Kidney capillary endothelial cell (primary cell): ENCODE data around the gene GJB2.

Source experiments
- DNase-seq: peaks from one replicate; pipeline ENCODE4 v3.0.0-alpha.2; 2018; ENCODE audit warnings: low spot score

GJB2 gene

GRCh38 chr13:20192836-20193161 lies at the start of gene GJB2:
GJB2 (minus strand) TSS chr13:20192938; CDS start chr13:20189581, 3,357 bp downstream.
- DNase-seq: no peak

- DNase-seq: no peak
Observed at GRCh38 chr13:20241593-20241992, 48.9 kb upstream of the GJB2 start.

GRCh38 chr13:20239748-20240147 lies 47.0 kb upstream of the GJB2 start:
- DNase-seq: no peak

- DNase-seq: no peak
Observed at GRCh38 chr13:20232556-20233277, 40.0 kb upstream of the GJB2 start.

GRCh38 chr13:20231839-20232555 lies 39.3 kb upstream of the GJB2 start, which contains the start of gene GJB6:
GJB6 (minus strand) TSS chr13:20232319; CDS start chr13:20223480, 8,839 bp downstream.
- no peak for DNase-seq

GRCh38 chr13:20230913-20231838 lies 38.4 kb upstream of the GJB2 start:
- no peak for DNase-seq

- DNase-seq: no peak
Observed at GRCh38 chr13:20227730-20228129, 35.0 kb upstream of the GJB2 start.

- DNase-seq: no peak
Observed at GRCh38 chr13:20227288-20227687, 34.5 kb upstream of the GJB2 start.

- no peak for DNase-seq
Observed at GRCh38 chr13:20222553-20222952, 29.8 kb upstream of the GJB2 start.

GRCh38 chr13:20221772-20222171 lies 29.0 kb upstream of the GJB2 start:
- no peak for DNase-seq

- no peak for DNase-seq
Observed at GRCh38 chr13:20219577-20219976, 26.8 kb upstream of the GJB2 start.

GRCh38 chr13:20217168-20217567 lies 24.4 kb upstream of the GJB2 start:
- DNase-seq: no peak

- no peak for DNase-seq
Observed at GRCh38 chr13:20209948-20210347, 17.2 kb upstream of the GJB2 start.

GRCh38 chr13:20206698-20207235 lies 14.0 kb upstream of the GJB2 start:
- DNase-seq: no peak

GRCh38 chr13:20206065-20206697 lies 13.4 kb upstream of the GJB2 start:
- no peak for DNase-seq

- no peak for DNase-seq
Observed at GRCh38 chr13:20198781-20199180, 6.0 kb upstream of the GJB2 start.

- DNase-seq: peak; percentile 29
Observed at GRCh38 chr13:20197361-20197834, 4.7 kb upstream of the GJB2 start.

GRCh38 chr13:20195801-20196200 lies 3.1 kb upstream of the GJB2 start:
- no peak for DNase-seq

- no peak for DNase-seq
Observed at GRCh38 chr13:20193907-20194631, 1.3 kb upstream of the GJB2 start.

- DNase-seq: no peak
Observed at GRCh38 chr13:20193162-20193906, 596 bp upstream of the GJB2 start.
